GM18861 (cell line): ENCODE data around the gene SLC2A1.

Source experiments
- ATAC-seq: cut with Tn5 transposase; IDR thresholded peaks from one replicate; pipeline ENCODE4 v1.9.1; 2021; ENCODE audit not compliant: unreplicated experiment

Gene SLC2A1

DNA sequence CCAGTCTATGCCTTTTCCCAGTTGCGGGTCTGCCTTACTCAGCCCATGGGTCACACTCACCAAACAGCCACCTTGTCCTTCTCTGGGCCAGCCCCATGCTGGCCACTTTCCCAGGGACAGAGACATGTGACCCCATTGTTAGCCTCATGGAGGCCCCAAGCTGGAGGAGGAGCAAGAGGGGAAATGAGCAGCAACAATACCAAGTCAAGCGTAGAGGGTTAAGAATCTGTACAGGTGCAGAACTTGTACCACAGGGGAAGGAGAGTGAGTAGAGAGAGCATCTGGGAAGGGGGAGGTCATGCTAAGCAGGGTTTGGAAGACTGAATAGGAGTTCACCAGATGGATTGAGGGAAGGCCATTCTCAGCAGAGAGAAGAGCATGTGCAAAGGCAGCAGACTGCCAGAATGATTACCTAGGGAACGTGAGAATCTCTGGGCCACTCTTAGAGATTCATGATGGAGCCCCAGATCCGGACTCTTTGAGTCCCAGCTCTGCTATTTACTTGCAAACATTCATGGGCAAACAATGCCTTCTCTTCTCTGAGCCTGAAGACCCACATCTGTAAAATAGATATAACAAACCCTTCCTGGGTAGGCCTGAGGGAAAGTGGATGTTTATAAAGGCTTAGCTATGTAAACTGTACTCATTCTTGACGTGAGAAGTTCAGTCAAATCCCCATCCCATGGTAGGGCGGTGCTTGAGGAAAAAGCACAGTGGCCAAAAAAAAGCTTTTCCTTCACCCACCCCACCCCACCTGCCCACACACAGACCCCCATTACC lies 2.8 kb upstream of the SLC2A1 start:
- ATAC-seq: no peak

DNA sequence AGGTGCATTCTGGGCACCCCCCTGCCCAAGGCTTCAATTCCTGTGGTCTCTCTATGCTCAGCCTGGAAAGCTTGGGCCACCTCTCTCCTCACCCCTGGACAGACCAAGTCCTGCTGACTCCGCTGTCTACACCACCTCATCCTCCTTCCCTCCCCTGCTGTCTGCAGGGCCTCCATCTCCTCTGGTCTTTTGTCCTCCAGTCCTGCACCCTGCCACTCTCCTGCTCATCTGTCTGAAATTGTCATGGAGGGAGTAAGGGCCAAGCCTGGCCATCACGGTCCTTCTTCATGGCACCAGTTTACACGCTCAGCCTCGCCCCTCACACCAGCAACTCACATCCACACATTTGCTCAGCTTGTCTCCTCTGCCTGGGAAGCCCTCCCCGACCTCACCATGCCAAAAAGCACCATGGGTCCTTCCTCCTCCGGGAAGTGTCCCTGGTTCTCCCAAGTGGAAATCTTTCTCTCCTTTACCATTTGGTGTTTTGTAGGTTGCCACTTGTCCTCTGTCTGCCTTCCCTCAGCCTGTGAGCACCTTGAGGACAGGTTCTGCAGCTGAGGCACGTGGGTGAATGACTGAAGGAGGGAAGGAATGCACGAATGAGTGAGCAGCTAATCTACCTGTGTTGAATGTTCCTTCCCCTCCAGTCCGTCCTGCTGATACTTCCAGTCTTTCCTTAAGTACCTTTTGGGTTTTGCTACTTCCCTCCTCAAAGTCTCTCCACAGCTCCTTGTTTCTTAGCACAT lies 2.1 kb upstream of the SLC2A1 start:
- ATAC-seq: no peak

DNA sequence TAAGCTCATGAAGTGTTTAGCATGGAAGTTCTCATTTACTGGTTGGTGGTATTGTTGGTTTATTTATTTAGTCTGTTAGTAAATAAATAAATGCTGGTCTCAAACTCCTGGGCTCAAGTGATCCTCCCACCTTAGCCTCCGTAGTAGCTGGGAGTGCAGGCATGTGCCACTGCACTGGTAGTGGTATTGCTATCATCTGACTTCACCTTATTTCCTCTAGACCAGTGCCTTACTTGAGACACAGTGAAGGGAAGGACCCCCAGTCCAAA lies 1.4 kb upstream of the SLC2A1 start:
- no peak for ATAC-seq

- ATAC-seq: peak; percentile 36
These were observed 684 bp downstream of the SLC2A1 start for GRCh38 chr1:42957880-42958487.

DNA sequence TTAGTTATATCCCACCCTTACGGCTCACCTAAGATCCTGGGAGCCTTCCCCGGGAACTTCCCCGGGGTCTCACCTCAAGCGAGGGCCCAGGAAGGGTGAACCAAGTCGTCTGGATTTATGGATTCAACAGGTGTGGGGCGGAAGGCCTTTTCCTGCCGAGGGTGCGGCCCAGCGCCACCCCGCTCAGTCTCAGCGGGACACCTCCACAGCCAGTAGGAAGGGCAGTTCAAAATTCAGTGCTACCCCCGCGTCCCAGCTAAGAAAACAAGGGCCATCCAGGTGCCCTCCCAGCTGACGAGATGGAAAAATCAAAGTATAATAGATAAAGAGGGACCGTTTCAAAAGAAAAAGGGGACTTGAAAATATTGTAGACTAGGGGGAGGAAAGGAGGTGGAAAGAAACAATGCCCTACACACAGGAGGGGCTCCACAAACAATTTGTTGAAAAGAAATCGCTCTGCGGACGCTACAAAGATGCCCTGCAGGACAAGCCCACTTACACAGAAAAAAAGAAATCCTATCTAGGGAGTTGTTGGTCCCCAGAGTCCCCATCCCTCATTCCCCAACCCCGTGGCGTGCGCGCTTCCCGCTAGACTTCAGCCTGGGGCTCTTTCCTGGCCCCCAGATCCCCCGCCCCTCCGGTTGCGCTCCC lies 1.3 kb downstream of the SLC2A1 start:
- no peak for ATAC-seq

- ATAC-seq: no peak
These were observed 1.9 kb downstream of the SLC2A1 start for GRCh38 chr1:42956739-42957138.

DNA sequence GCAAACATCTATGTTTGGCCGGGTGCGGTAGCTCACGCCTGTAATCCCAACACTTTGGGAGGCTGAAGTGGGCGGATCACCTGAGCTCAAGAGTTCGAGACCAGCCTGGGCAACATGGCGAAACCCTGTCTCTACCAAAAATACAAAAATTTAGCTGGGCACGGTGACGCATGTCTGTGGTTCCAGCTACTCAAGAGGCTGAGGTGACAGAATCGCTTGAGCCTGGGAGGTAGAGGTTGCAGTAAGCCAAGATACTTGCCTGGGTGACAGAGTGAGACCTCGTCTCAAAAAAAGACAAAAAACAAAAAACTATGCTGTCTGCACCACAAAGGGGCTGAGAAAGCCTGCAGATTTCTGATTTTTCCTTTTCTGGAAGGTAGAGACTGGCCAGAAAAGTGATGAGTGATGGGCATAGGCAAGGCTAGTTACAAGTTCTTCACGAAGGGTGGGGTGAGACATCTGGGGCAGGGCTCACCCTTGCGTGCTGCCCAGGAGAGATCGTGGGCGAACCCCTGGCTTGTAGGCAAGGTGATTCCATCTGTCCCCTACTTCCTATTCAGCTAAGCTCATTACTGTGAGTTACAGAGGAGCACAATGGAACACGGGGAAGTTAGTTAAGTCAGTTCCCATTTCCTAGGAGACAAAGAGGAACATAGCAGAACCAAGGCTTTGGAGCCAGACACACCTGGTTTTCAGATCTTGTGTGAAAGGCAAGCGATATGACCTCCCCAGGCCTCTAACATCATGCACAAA lies 3.2 kb downstream of the SLC2A1 start:
- no peak for ATAC-seq

DNA sequence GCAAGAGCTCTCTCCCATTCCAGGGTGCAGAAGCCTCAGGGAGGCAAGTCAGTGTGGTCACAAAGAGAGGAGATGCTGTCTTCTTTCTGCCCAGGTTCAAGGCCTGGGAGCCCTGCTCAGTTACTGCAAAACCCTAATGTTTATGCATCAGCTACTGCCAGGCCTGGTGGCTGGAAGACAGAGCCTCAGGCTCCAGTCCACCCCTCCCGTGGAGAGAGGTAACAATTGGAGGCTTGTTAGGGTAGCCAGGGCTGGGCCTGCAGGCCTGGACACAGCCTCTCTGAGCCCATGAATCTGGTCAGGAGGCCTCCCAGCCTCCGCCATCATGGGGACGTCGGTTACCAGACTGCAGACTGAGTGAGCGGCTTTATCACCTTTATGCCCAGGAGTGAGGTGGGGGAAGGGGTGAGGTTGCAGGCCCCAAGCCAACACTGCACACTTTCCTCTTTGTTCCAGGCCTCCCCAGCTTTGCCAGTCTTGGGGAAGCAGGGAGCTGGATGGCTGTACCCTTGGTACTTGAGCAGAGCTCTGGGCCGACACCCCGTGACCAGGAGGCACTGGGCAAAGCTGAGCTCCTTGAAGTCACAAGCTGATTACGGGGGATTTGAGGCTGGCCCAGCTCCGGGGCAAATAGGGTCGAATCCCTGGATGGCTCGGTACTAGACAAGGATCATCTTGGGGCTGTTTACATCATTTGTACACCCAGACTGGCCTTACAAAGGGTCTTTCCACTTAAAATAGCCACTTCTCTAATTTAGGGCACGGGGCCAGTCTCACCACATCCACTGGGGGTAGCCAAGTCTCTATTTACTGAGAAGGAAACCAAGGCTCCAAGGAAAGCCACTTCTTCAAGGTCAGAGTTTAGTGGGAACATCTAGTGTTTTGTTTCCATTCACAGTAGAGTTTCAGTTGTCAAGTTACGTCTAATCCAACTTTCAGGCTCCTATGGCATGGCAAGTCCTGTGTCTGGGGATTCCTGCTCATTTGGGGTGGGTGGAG lies 5.2 kb downstream of the SLC2A1 start:
- no peak for ATAC-seq

DNA sequence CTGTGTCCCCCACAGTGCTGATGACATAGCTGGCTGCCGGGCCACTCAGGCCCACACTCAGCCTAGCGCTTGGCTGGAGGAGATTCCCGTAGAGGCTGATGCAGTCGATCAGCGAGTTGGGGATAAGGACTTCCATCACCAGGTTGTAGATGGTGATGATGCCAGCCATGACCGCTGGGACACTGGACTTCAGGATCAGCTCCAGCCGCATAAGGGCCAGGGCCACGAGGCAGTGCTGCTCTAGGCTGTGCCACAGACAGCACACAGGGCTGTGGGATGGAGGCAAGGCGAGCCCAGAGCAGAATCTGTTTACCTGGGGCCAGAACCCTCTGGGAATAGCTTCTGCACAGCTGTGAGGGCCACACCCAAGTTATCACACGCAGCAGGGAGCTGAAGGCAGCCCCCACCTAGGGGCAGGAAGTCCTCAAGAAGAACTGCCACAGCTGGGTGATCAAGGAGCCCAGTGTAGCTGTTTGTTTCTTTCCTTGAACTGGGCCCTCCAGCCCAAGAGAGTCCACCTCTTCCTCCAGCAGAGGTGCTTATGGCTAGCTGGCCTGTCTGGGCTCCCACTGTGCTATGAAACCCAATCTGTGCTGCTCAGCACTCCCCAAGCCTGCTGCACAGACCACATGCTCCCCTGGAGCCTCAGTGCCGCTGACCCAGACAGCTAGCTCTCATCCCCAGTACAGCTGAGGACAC lies 6.2 kb downstream of the SLC2A1 start:
- ATAC-seq: peak; percentile 47

GRCh38 chr1:42951588-42951987 lies 7.1 kb downstream of the SLC2A1 start:
- no peak for ATAC-seq

DNA sequence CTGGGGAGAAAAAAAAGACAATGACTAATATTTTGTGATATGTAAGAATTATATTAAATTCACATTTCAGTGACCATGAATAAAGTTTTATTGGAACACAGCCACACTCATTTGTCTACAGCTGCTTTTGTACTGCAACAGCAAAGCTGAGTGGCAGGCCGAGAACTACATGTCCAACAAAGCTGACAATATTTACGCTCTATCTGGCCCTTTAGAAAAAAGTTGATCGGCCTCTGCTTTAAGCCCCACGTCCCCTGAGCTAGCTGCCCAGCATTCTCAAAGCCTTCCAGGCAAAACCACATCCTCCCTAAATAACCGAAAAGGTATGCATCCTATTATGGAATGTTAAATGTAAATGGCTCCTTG lies 8.6 kb downstream of the SLC2A1 start:
- no peak for ATAC-seq

DNA sequence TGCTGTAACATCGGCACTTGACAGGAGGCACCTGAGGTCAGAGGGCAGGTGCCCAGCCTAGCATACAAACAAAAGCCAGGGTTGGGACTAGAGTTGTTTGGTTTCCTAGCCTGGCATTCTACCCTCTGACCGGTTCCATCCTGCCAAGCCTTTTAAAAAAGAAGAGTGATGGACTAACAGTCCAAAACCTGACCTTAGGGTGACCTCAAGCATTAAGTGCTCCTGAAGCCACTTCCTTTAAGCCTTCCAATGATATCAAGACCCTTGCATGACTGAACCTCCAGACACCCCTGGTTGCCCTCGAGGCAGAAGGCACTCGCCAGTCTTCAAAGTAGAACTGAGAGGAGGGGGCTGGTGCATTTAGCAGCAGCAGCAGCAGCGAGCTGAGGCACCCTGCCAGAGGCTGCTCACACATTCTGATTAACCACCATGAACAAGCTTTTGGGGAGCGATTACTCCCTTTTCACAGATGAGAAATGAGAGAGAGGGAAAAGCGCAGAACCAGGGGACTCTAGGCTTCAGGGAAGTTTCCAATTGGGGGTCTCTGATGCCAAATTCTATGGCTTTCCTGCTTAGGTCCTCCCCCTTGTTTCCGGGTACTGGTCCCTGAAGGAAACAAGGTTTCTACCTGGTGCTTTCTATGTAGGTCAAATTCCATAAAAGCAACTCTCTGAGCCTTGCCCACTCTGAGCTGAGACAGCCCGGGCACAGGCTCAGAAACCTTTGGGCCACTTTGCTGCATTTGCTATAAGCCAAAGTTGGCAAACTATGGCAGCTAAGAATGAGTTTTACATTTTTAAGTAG lies 9.2 kb downstream of the SLC2A1 start:
- ATAC-seq: no peak

GRCh38 chr1:42947965-42948732 lies 10.5 kb downstream of the SLC2A1 start:
- no peak for ATAC-seq

DNA sequence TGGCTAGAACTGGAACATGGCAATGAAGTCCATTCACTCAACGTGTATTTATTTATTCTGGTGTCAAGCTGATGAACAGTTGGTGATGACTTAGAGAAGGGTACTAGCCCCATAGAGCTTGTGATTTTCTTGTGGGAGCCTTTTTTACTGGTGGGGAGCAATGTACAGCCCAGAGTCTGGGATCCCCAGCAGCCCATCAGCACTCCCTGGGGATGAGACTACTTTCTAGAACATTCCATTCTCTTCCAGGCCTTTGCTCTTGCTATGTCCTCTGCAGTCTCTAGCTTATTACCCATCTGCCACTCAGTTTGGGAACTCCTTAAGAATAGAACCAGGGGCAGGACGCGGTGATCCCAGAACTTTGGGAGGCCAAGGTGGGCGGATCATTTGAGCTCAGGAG lies 11.6 kb downstream of the SLC2A1 start:
- ATAC-seq: no peak

- no peak for ATAC-seq
These were observed 12.4 kb downstream of the SLC2A1 start for GRCh38 chr1:42946120-42946898.

- no peak for ATAC-seq
These were observed 13.5 kb downstream of the SLC2A1 start for GRCh38 chr1:42945164-42945563.
